SK-N-SH treated with all-trans-retinoic acid at 6 μM for 48 hours (cell line): ENCODE data around the gene NXPH1.

Experiments used
- ATAC-seq: fragments of 200-7000 bp; cut with Tn5 transposase; 3 replicates; pipeline ENCODE4 v1.9.1; 2020; ENCODE audit warnings: mild to moderate bottlenecking, moderate library complexity
- ARNTL ChIP-seq: fragments of 450-650 bp; formaldehyde crosslinking; IDR thresholded peaks from 2 replicates; pipeline ENCODE4 v1.5.0; 2020; ENCODE audit warnings: low read depth, mild to moderate bottlenecking, moderate library complexity, borderline replicate concordance
- BACH2 ChIP-seq: fragments of 250-450 bp; sonication (Bioruptor Pico); IDR thresholded peaks from 2 replicates; pipeline ENCODE4 v1.9.0; 2021; ENCODE audit warnings: mild to moderate bottlenecking, borderline replicate concordance
- CREB5 ChIP-seq: fragments of 250-450 bp; sonication (Bioruptor Pico); IDR thresholded peaks from 2 replicates; pipeline ENCODE4 v1.5.1; 2020; ENCODE audit warnings: low read depth, mild to moderate bottlenecking, moderate library complexity
- CSDC2 ChIP-seq: fragments of 250-450 bp; sonication (Bioruptor Pico); IDR thresholded peaks from 2 replicates; pipeline ENCODE4 v1.5.0; 2020; ENCODE audit warnings: mild to moderate bottlenecking, moderate library complexity
- ESRRG ChIP-seq: fragments of 250-450 bp; sonication (Bioruptor Pico); IDR thresholded peaks from 2 replicates; pipeline ENCODE4 v1.6.1; 2021; ENCODE audit warnings: mild to moderate bottlenecking
- GLIS3 ChIP-seq: fragments of 250-450 bp; sonication (Bioruptor Pico); IDR thresholded peaks from 2 replicates; pipeline ENCODE4 v1.5.0; 2020; ENCODE audit warnings: mild to moderate bottlenecking, moderate library complexity
- ISL1 ChIP-seq: fragments of 250-450 bp; sonication (Bioruptor Pico); IDR thresholded peaks from 2 replicates; pipeline ENCODE4 v2.1.2; 2022; ENCODE audit warnings: mild to moderate bottlenecking, moderate library complexity
- OSR1 ChIP-seq: fragments of 250-450 bp; sonication (Bioruptor Pico); IDR thresholded peaks from 2 replicates; pipeline ENCODE4 v1.8.0; 2022; ENCODE audit warnings: moderate library complexity, mild to moderate bottlenecking, inconsistent platforms
- PATZ1 ChIP-seq: fragments of 250-450 bp; sonication (Bioruptor Pico); IDR thresholded peaks from 2 replicates; pipeline ENCODE4 v1.8.0; 2020; ENCODE audit warnings: mild to moderate bottlenecking, moderate library complexity, borderline replicate concordance
- POU6F1 ChIP-seq: fragments of 250-450 bp; sonication (Bioruptor Pico); IDR thresholded peaks from 2 replicates; pipeline ENCODE4 v1.8.0; 2021; ENCODE audit warnings: low read depth, mild to moderate bottlenecking, moderate library complexity, borderline replicate concordance
- PPARA ChIP-seq: fragments of 250-450 bp; sonication (Bioruptor Pico); IDR thresholded peaks from 2 replicates; pipeline ENCODE4 v1.5.0; 2020; ENCODE audit warnings: mild to moderate bottlenecking, borderline replicate concordance
- RARB ChIP-seq: fragments of 250-450 bp; sonication (Bioruptor Pico); IDR thresholded peaks from 2 replicates; pipeline ENCODE4 v1.8.0; 2021; ENCODE audit warnings: mild to moderate bottlenecking, moderate library complexity
- SNAI2 ChIP-seq: fragments of 250-450 bp; sonication (Bioruptor Pico); IDR thresholded peaks from 2 replicates; pipeline ENCODE4 v1.5.0; 2020; ENCODE audit warnings: mild to moderate bottlenecking, moderate library complexity
- TCF4 ChIP-seq: fragments of 250-450 bp; sonication (Bioruptor Pico); IDR thresholded peaks from 2 replicates; pipeline ENCODE4 v1.8.0; 2021; ENCODE audit warnings: mild to moderate bottlenecking, moderate library complexity, borderline replicate concordance
- TOX ChIP-seq: fragments of 250-450 bp; sonication (Bioruptor Pico); IDR thresholded peaks from 2 replicates; pipeline ENCODE4 v1.8.0; 2021; ENCODE audit warnings: mild to moderate bottlenecking, moderate library complexity, borderline replicate concordance
- ZC3H10 ChIP-seq: fragments of 250-450 bp; sonication (Bioruptor Pico); IDR thresholded peaks from 2 replicates; pipeline ENCODE4 v1.5.1; 2021; ENCODE audit warnings: mild to moderate bottlenecking, moderate library complexity
- ZFP3 ChIP-seq: fragments of 250-450 bp; sonication (Bioruptor Pico); IDR thresholded peaks from 2 replicates; pipeline ENCODE4 v1.5.0; 2020; ENCODE audit warnings: mild to moderate bottlenecking, moderate library complexity
- ZFP30 ChIP-seq: fragments of 450-650 bp; formaldehyde crosslinking; IDR thresholded peaks from 2 replicates; pipeline ENCODE4 v1.5.0; 2022; ENCODE audit warnings: mild to moderate bottlenecking, moderate library complexity
- ZNF565 ChIP-seq: fragments of 450-650 bp; formaldehyde crosslinking; conservative IDR thresholded peaks from 2 replicates; pipeline ENCODE4 v1.5.0; 2020; ENCODE audit warnings: low read depth, mild to moderate bottlenecking, moderate library complexity
- ZNF70 ChIP-seq: fragments of 450-650 bp; formaldehyde crosslinking; IDR thresholded peaks from 2 replicates; pipeline ENCODE4 v1.5.0; 2020; ENCODE audit warnings: mild to moderate bottlenecking, moderate library complexity
- ZNF8 ChIP-seq: fragments of 450-650 bp; formaldehyde crosslinking; IDR thresholded peaks from 2 replicates; pipeline ENCODE4 v1.5.0; 2020; ENCODE audit warnings: mild to moderate bottlenecking, moderate library complexity
- TF ChIP-seq, protein P1 (sequence below): fragments of 250-450 bp; sonication (Bioruptor Pico); IDR thresholded peaks from 2 replicates; pipeline ENCODE4 v1.5.1; 2021; ENCODE audit warnings: mild to moderate bottlenecking, moderate library complexity
- TF ChIP-seq, protein P2 (sequence below): fragments of 250-450 bp; sonication (Bioruptor Pico); IDR thresholded peaks from 2 replicates; pipeline ENCODE4 v1.5.0; 2020; ENCODE audit warnings: mild to moderate bottlenecking, moderate library complexity

NXPH1 gene

GRCh38 chr7:8391353-8392062 lies 41.9 kb upstream of the NXPH1 start:
- TF ChIP-seq ESRRG (no peak), TCF4 (CRISPR knock-in tag) (no peak), PATZ1 (CRISPR knock-in tag) (no peak), TOX (CRISPR knock-in tag) (no peak), ZC3H10 (no peak), SNAI2 (CRISPR knock-in tag) (no peak), OSR1 (CRISPR knock-in tag) (no peak), RARB (CRISPR knock-in tag) (no peak), CSDC2 (no peak), ZFP3 (CRISPR knock-in tag) (no peak), ZFP30 (CRISPR knock-in tag) (no peak), ZNF8 (no peak), CREB5 (no peak), ISL1 (no peak), POU6F1 (CRISPR knock-in tag) (no peak), ZNF565 (no peak)
- TF ChIP-seq, protein P1, sequence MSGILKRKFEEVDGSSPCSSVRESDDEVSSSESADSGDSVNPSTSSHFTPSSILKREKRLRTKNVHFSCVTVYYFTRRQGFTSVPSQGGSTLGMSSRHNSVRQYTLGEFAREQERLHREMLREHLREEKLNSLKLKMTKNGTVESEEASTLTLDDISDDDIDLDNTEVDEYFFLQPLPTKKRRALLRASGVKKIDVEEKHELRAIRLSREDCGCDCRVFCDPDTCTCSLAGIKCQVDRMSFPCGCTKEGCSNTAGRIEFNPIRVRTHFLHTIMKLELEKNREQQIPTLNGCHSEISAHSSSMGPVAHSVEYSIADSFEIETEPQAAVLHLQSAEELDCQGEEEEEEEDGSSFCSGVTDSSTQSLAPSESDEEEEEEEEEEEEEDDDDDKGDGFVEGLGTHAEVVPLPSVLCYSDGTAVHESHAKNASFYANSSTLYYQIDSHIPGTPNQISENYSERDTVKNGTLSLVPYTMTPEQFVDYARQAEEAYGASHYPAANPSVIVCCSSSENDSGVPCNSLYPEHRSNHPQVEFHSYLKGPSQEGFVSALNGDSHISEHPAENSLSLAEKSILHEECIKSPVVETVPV (CRISPR knock-in tag): no peak
- TF ChIP-seq, all 23 proteins: peak for 0
- ATAC-seq: no peak

- no peak for ATAC-seq
Observed at GRCh38 chr7:8396294-8396693, 37.1 kb upstream of the NXPH1 start.

DNA sequence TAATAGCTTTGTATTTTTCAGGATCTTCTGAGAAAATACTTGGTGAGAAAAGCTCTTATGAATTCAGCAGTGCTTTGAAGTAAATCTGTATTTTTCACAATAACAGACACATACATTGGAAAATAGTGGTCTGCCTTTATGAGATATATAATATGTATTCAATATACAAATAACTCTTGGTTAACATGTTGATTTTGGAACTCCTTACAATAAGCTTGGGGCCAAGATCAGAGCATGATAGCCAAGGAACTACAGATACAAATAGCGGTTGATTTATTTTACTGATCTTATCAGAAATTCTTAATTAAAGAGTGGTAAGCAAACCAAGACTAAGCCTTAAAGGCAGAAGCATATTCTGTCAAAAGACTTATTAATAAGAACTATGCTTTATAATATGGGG lies 24.5 kb upstream of the NXPH1 start:
- TF ChIP-seq ZC3H10 (no peak), SNAI2 (CRISPR knock-in tag) (no peak), TCF4 (CRISPR knock-in tag) (no peak)
- TF ChIP-seq, protein P2, sequence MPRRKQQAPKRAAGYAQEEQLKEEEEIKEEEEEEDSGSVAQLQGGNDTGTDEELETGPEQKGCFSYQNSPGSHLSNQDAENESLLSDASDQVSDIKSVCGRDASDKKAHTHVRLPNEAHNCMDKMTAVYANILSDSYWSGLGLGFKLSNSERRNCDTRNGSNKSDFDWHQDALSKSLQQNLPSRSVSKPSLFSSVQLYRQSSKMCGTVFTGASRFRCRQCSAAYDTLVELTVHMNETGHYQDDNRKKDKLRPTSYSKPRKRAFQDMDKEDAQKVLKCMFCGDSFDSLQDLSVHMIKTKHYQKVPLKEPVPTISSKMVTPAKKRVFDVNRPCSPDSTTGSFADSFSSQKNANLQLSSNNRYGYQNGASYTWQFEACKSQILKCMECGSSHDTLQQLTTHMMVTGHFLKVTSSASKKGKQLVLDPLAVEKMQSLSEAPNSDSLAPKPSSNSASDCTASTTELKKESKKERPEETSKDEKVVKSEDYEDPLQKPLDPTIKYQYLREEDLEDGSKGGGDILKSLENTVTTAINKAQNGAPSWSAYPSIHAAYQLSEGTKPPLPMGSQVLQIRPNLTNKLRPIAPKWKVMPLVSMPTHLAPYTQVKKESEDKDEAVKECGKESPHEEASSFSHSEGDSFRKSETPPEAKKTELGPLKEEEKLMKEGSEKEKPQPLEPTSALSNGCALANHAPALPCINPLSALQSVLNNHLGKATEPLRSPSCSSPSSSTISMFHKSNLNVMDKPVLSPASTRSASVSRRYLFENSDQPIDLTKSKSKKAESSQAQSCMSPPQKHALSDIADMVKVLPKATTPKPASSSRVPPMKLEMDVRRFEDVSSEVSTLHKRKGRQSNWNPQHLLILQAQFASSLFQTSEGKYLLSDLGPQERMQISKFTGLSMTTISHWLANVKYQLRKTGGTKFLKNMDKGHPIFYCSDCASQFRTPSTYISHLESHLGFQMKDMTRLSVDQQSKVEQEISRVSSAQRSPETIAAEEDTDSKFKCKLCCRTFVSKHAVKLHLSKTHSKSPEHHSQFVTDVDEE: no peak
- no peak for ATAC-seq

More at GRCh38 chr7:8396294-8396693, 37.1 kb upstream of the NXPH1 start:
- no peak for TF ChIP-seq ZNF70 (CRISPR knock-in tag)
- no peak for TF ChIP-seq PPARA (CRISPR knock-in tag)

DNA sequence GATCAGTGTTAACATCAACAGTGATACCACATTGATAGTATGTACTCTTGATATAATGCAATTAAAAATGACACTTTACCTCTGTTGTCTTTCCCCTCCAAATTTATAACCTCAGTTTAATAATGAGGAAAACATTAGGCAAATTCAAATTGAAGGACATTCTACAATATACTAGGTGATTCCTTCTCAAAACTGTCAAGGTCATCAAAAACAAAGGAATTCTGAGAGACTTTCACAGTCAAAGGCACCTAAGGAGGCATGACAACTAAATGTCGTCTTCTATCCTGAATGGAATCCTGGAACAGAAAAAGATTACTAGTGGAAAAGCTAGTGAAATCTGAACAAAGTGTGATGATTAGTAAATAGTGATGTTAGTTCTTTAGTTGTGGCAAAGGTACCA lies 22.3 kb upstream of the NXPH1 start:
- no peak for ATAC-seq
- TF ChIP-seq ZFP30 (CRISPR knock-in tag) (no peak), OSR1 (CRISPR knock-in tag) (no peak), ZNF8 (no peak), ZC3H10 (no peak), ARNTL (no peak), ESRRG (no peak), SNAI2 (CRISPR knock-in tag) (no peak), PATZ1 (CRISPR knock-in tag) (no peak), CSDC2 (no peak), PPARA (CRISPR knock-in tag) (no peak), ZFP3 (CRISPR knock-in tag) (no peak), ZNF70 (CRISPR knock-in tag) (no peak), TOX (CRISPR knock-in tag) (no peak), CREB5 (no peak), GLIS3 (no peak), BACH2 (CRISPR knock-in tag) (no peak)
